GM12878 (cell line): ENCODE measurements around the gene GSTP1. TPM values are rescaled to one million over a fixed set of nuclear protein-coding genes. Genes with fewer than 3 reads are reported as not detected.

ENCODE experiments used
- ATAC-seq: fragments of 200-7000 bp; cut with Tn5 transposase; 3 replicates; pipeline ENCODE4 v1.9.1; 2020; ENCODE audit warnings: mild to moderate bottlenecking, moderate library complexity
- BruUV-seq: library from RNA; stranded (reverse); fragments of 400-500 nt; replicated peaks from 2 replicates; lab custom pipeline; 2021; lab: Mats Ljungman, UMichigan
- CTCF ChIA-PET: fragments of 300-600 bp; sonication (Branson Sonifier 250); formaldehyde crosslinking; extraction: SDS; loops from one replicate; lab custom pipeline; 2021; ENCODE audit warnings: inconsistent platforms; lab: Yijun Ruan, JAX
- POLR2A ChIA-PET: fragments of 350-600 bp; formaldehyde crosslinking; extraction: SDS; loops from one replicate; lab custom pipeline; 2021; ENCODE audit warnings: inconsistent platforms; lab: Charles Lee
- RAD21 ChIA-PET: fragments of 300-600 bp; sonication (Branson Sonifier 250); formaldehyde crosslinking; loops from one replicate; lab custom pipeline; 2023; ENCODE audit warnings: antibody characterized with exemption; ENCODE audit not compliant: unreplicated experiment; lab: Charles Lee
- SMC1A ChIA-PET: fragments of 300-600 bp; sonication (Branson Sonifier 250); formaldehyde crosslinking; loops from one replicate; lab custom pipeline; 2023; ENCODE audit not compliant: unreplicated experiment, uncharacterized antibody; lab: Charles Lee
- DNase-seq: peaks from one replicate; pipeline ENCODE4 v3.0.0-alpha.2; 2011; ENCODE audit warnings: low read depth, low spot score
- FAIRE-seq: peaks from 3 replicates; lab custom pipeline; 2011; peaks lifted over from hg19 to GRCh38; lab: Jason Lieb, UNC
- H2AFZ ChIP-seq: 2 replicates; pipeline ENCODE4 v1.6.0; 2011; ENCODE audit warnings: low read depth, low read length, control low read depth; ENCODE audit not compliant: control insufficient read depth
- H3K27ac ChIP-seq: 2 replicates; pipeline ENCODE4 v1.5.1; 2011; ENCODE audit warnings: control low read depth; ENCODE audit not compliant: control insufficient read depth, insufficient read depth
- H3K27me3 ChIP-seq, 2 experiments: replicated peaks in 1 of 2; 2 replicates each; pipeline versions ENCODE4 v1.6.0 to v1.6.1; 2011; ENCODE audit warnings: low read length in 1 of 2; ENCODE audit not compliant: control insufficient read depth in 2 of 2, insufficient read depth in 2 of 2
- H3K36me3 ChIP-seq, 2 experiments: 2 replicates each; pipeline ENCODE4 v1.5.1; 2011; ENCODE audit warnings: low read length in 1 of 2; ENCODE audit not compliant: control insufficient read depth in 2 of 2, insufficient read depth in 2 of 2
- H3K4me1 ChIP-seq: 2 replicates; pipeline ENCODE4 v1.6.1; 2011; ENCODE audit warnings: mild to moderate bottlenecking, low read length, moderate library complexity, mixed read lengths; ENCODE audit not compliant: control insufficient read depth, insufficient read depth
- H3K4me2 ChIP-seq: 2 replicates; pipeline ENCODE4 v1.6.0; 2011; ENCODE audit warnings: control low read depth; ENCODE audit not compliant: control insufficient read depth, insufficient read depth
- H3K4me3 ChIP-seq: fragments of 200-600 bp; sonication (generic); 2 replicates; pipeline ENCODE4 v1.5.1; 2016
- H3K79me2 ChIP-seq: 2 replicates; pipeline ENCODE4 v1.6.0; 2011; ENCODE audit warnings: low read length; ENCODE audit not compliant: control insufficient read depth, insufficient read depth
- H3K9ac ChIP-seq: 2 replicates; pipeline ENCODE4 v1.8.0; 2011; ENCODE audit warnings: low read length, control low read depth, mixed read lengths; ENCODE audit not compliant: control insufficient read depth, insufficient read depth
- H3K9me3 ChIP-seq: replicated peaks from 3 replicates; pipeline ENCODE4 v1.5.1; 2011; ENCODE audit warnings: mild to moderate bottlenecking, low read length; ENCODE audit not compliant: control insufficient read depth, insufficient read depth
- H4K20me1 ChIP-seq: 2 replicates; pipeline ENCODE4 v1.6.0; 2011; ENCODE audit not compliant: control insufficient read depth, insufficient read depth
- BACH1 ChIP-seq: fragments of 450-650 bp; IDR thresholded peaks from 2 replicates; pipeline ENCODE4 v1.6.1; 2017; ENCODE audit warnings: mild to moderate bottlenecking, borderline replicate concordance
- CBX3 ChIP-seq: fragments of 200-600 bp; sonication (generic); IDR thresholded peaks from 2 replicates; pipeline ENCODE4 v1.6.1; 2016; ENCODE audit warnings: low read depth, borderline replicate concordance
- CREB1 ChIP-seq: IDR thresholded peaks from 2 replicates; pipeline ENCODE4 v1.6.1; 2012; ENCODE audit warnings: low read depth, mild to moderate bottlenecking, inconsistent platforms
- GATAD2B ChIP-seq: fragments of 450-650 bp; conservative IDR thresholded peaks from 2 replicates; pipeline ENCODE4 v1.6.1; 2017; ENCODE audit warnings: low read depth, mild to moderate bottlenecking, moderate library complexity
- KDM1A ChIP-seq: fragments of 200-600 bp; sonication (generic); IDR thresholded peaks from 2 replicates; pipeline ENCODE4 v1.6.1; 2016; ENCODE audit warnings: borderline replicate concordance
- MTA2 ChIP-seq: fragments of 450-650 bp; IDR thresholded peaks from 2 replicates; pipeline ENCODE4 v1.6.1; 2016; ENCODE audit warnings: low read depth, mild to moderate bottlenecking, moderate library complexity
- PAX8 ChIP-seq: fragments of 450-650 bp; IDR thresholded peaks from 2 replicates; pipeline ENCODE4 v1.6.1; 2017; ENCODE audit warnings: mild to moderate bottlenecking, moderate library complexity
- SMAD1 ChIP-seq: fragments of 450-650 bp; IDR thresholded peaks from 2 replicates; pipeline ENCODE4 v1.6.1; 2018; ENCODE audit warnings: mild to moderate bottlenecking, low read depth; ENCODE audit not compliant: partially characterized antibody
- TCF12 ChIP-seq: IDR thresholded peaks from 2 replicates; pipeline ENCODE4 v1.6.1; 2011; ENCODE audit warnings: low read depth, mild to moderate bottlenecking, low read length
- ZBTB4 ChIP-seq: fragments of 450-650 bp; formaldehyde crosslinking; IDR thresholded peaks from 2 replicates; pipeline ENCODE4 v1.4.0; 2022; ENCODE audit warnings: mild to moderate bottlenecking, moderate library complexity
- ZNF274 ChIP-seq: IDR thresholded peaks from one replicate; pipeline ENCODE4 v1.8.0; 2011; ENCODE audit not compliant: insufficient read length, insufficient read depth
- WGBS: methylation state at CpG from one replicate; pipeline ENCODE4 v1.1.6; 2016; ENCODE audit warnings: low lambda C conversion rate; ENCODE audit not compliant: insufficient replicate concordance, insufficient coverage; ENCODE audit errors: missing lambda C conversion rate; 5-methylcytosine and 5-hydroxymethylcytosine counted together
- in situ Hi-C: fragments of 300-500 bp; cut with MboI; formaldehyde crosslinking; loops from 9 replicates; pipeline ENCODE4 v1.14.3; 2018; ENCODE audit warnings: mixed read lengths
- intact Hi-C: fragments of 100-400 bp; cut with micrococcal nuclease; formaldehyde crosslinking; loops from one replicate; pipeline ENCODE4 v1.14.2; 2022; ENCODE audit not compliant: unreplicated experiment
- polyA plus RNA-seq, 11 experiments: library from polyadenylated mRNA; depleted of rRNA in 4 of 11; unstranded in 6 of 11; stranded (reverse) in 5 of 11; fragments of >200 nt; fragmentation: Nextera tagmentation in 4 of 11; fragmentation: Illumina TruSeq in 1 of 11; extraction: Ambion mirVana in 4 of 11; extraction: Trizol in 1 of 11; gene quantifications; 1 replicate in 1 of 11; 2 replicates in 10 of 11; pipeline versions ENCODE4 v1.2.1 to v1.2.3, GENCODE V29; 2011 to 2016; ENCODE audit warnings: inconsistent platforms in 2 of 11, missing spikeins in 2 of 11, low read depth in 1 of 11
- total RNA-seq, 4 experiments: library from RNA; depleted of rRNA in 3 of 4; stranded (reverse); fragments of >200 nt in 3 of 4; fragmentation: Illumina TruSeq in 1 of 4; extraction: Trizol in 1 of 4; gene quantifications; 2 replicates each; pipeline versions ENCODE4 v1.2.1 to v1.2.3, GENCODE V29; 2013 to 2021

The GSTP1 gene
- total and polyA plus RNA-seq, 10 of the 15 experiments (the other 5 are each of a cell fraction or from before 2014, with no cell fraction given), result 469 to 1,788 (median 955) TPM

GRCh38 chr11:67626970-67627369 is 43.4 kb downstream of the GSTP1 start (continued):
- TF ChIP-seq ZBTB4 (CRISPR knock-in tag) (no peak), KDM1A (no peak), ZNF274 (no peak), GATAD2B (no peak), BACH1 (no peak), CBX3 (no peak), TCF12 (no peak), PAX8 (no peak), MTA2 (no peak), SMAD1 (no peak)

GRCh38 chr11:67627441-67627811 is 43.8 kb downstream of the GSTP1 start:
- Histone ChIP-seq H3K9me3 (no peaks in the 10 kb centered on the region), H3K27ac (no peak overlapping the region), H3K27me3 (no peaks in the 10 kb centered on the region), H2AFZ (no peak overlapping the region), H3K4me1 (peaks cover 15% of the 10 kb centered on the region), H3K9ac (no peak overlapping the region), H3K4me3 (no peak overlapping the region), H3K79me2 (no peaks in the 10 kb centered on the region), H4K20me1 (no peaks in the 10 kb centered on the region), H3K36me3 (no peaks in the 10 kb centered on the region), H3K4me2 (no peak overlapping the region)
- no TSS peak for BruUV-seq
- in situ Hi-C loops (no loop called here), intact Hi-C loops (no loop called here)
- WGBS, result 85% methylated on average over 6 of the region's 6 CpGs
- no peak for FAIRE-seq
- ChIA-PET POLR2A (interaction anchor here (0.6 to 2.7 kb wide), 3 partner anchors 8 to 13 kb away, joined by 5 to 14 read pairs (median 9); no protein-coding TSS in a partner anchor), CTCF (interaction anchor here (3.9 to 6.4 kb wide), 6 partner anchors 12 to 54 kb away, joined by 26 to 71 read pairs (median 48); partner anchors contain the start of genes ACY3 and GSTP1), SMC1A (interaction anchor here (1.3 to 6.4 kb wide), 5 partner anchors 10 to 48 kb away, joined by 3 to 52 read pairs (median 14); partner anchors contain the start of gene GSTP1), RAD21 (interaction anchor here (5.1 kb wide), 1 partner anchor 50 kb away, joined by 25 read pairs; no protein-coding TSS in a partner anchor)
- no peak for DNase-seq
- no peak for ATAC-seq
- no peak for TF ChIP-seq CREB1
